Measurements from ENCODE around the gene GNAT3. TPM values are rescaled to one million over a fixed set of nuclear protein-coding genes. Genes with fewer than 3 reads are reported as not detected.

The GNAT3 gene
- polyA plus RNA-seq, 1 donor, result 0.57 TPM

DNA sequence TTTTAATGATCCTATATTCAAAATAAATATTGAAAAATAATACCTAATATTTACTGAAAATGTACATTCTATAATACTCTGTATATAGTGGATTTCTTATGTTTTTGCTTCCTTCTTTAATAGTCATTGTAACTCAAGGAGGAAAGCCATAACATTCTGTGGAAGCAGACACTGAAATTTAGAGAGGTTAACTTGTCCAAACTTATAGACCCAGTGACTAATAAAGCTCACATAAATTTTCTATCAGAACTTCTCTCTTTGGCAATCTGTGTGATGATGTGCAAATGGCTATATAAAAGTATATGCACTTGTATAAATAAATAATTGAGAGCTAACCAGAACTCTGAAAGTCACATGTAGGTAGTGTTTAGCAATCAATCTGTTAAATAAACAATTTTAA is 26.1 kb downstream of the GNAT3 start:
- no peaks in the 10 kb centered on the region for H3K27me3 ChIP-seq (ENCODE audit: control insufficient read depth, insufficient read depth, low read length)
- no peak for DNase-seq
- H3K27ac ChIP-seq (ENCODE audit: low read length), result no peak overlapping the region
- H3K4me3 ChIP-seq (ENCODE audit: low read length), result no peak overlapping the region
- H3K4me1 ChIP-seq (ENCODE audit: control insufficient read depth, insufficient read depth, low read length), result no peaks in the 10 kb centered on the region
- H3K9me3 ChIP-seq (ENCODE audit: control insufficient read depth, low read depth, low read length), result no peaks in the 10 kb centered on the region
- H3K36me3 ChIP-seq (ENCODE audit: control insufficient read depth, insufficient read depth, low read length), result no peaks in the 10 kb centered on the region

DNA sequence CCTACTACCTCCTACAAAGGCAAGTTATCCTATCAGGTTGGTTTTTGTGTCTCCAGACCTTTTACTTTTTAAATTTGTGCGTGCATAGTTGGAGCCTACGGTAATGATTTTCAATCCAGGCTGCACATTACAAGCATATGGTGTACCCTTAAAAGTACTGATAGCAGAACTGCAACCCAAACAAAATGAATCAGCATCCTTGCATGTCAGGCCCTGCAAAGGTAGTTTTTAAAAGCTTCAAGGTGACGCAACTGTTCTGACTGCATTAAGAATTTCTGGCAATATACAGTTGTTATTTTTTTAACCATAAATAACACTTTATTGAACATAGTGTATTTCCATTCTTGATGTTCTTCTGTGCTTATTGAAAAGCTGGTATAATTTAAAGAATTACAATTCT is 28.9 kb downstream of the GNAT3 start:
- Histone ChIP-seq H3K27ac (ENCODE audit: low read length) (no peak overlapping the region), H3K4me1 (ENCODE audit: control insufficient read depth, insufficient read depth, low read length) (no peaks in the 10 kb centered on the region), H3K36me3 (ENCODE audit: control insufficient read depth, insufficient read depth, low read length) (no peaks in the 10 kb centered on the region), H3K4me3 (ENCODE audit: low read length) (no peak overlapping the region), H3K9me3 (ENCODE audit: control insufficient read depth, low read depth, low read length) (no peaks in the 10 kb centered on the region), H3K27me3 (ENCODE audit: control insufficient read depth, insufficient read depth, low read length) (no peaks in the 10 kb centered on the region)
- DNase-seq, result no peak
- WGBS (ENCODE audit: insufficient coverage, low lambda C conversion rate), result 93% methylated on average over 2 of the region's 3 CpGs

DNA sequence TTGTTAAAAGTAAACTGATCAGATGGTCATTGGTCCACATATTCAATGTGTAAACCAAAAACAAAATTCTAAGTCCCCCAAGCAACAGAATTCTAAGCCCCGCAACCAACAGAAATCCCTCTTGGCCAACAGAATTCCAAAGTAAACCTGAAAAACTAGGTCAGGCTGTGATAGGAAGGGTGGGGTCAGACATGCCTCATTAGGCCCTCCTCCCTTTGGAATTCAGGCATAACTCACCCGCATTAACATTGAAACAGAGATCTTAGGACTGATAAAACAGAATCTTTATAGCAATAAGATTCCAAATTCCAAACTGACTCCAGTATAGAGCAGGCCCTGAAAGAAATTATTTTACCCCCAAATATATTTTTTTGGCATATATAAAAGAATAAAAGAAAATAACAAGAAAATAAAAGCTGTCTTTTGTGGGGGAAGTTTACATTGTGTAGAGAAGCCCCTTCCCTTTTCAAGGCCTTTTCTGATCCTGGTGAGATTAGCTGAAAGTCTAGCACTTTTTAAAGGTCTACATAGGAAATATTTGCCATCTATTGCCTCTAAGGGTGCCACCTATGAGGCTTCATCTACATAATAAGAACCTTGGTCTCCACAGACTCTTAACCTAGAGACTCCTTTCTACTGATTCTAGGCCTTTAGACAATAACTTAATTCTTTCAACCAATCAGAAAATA is 30.5 kb downstream of the GNAT3 start:
- Histone ChIP-seq H3K36me3 (ENCODE audit: control insufficient read depth, insufficient read depth, low read length) (no peaks in the 10 kb centered on the region), H3K4me3 (ENCODE audit: low read length) (no peak overlapping the region), H3K27ac (ENCODE audit: low read length) (peak overlapping the region; percentile 19), H3K4me1 (ENCODE audit: control insufficient read depth, insufficient read depth, low read length) (no peaks in the 10 kb centered on the region), H3K27me3 (ENCODE audit: control insufficient read depth, insufficient read depth, low read length) (no peaks in the 10 kb centered on the region), H3K9me3 (ENCODE audit: control insufficient read depth, low read depth, low read length) (no peaks in the 10 kb centered on the region)
- WGBS (ENCODE audit: insufficient coverage, low lambda C conversion rate), result no CpG with 5 or more reads among the region's 2 CpGs
- peak in 1 of 2 donors; percentile 31 for DNase-seq

DNA sequence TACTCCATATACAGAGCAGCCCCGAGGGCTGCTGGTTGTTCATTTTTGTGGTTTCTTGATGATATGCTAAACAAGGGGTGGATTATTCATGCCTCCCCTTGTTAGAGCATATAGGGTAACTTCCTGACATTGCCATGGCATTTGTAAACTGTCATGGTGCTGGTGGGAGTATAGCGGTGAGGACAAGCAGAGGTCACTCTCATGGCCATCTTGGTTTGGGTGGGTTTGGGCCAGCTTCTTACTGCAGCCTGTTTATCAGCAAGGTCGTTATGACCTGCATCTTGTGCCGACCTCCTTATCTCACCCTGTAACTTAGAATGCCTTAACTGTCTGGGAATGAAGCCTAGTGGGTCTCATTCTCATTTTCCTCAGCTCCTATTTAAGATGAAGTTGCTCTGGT is 31.3 kb downstream of the GNAT3 start:
- H3K9me3 ChIP-seq (ENCODE audit: control insufficient read depth, low read depth, low read length), result no peaks in the 10 kb centered on the region
- WGBS (ENCODE audit: insufficient coverage, low lambda C conversion rate), result 40% methylated on average over 1 of the region's 4 CpGs
- no peak overlapping the region for H3K27ac ChIP-seq (ENCODE audit: low read length)

DNA sequence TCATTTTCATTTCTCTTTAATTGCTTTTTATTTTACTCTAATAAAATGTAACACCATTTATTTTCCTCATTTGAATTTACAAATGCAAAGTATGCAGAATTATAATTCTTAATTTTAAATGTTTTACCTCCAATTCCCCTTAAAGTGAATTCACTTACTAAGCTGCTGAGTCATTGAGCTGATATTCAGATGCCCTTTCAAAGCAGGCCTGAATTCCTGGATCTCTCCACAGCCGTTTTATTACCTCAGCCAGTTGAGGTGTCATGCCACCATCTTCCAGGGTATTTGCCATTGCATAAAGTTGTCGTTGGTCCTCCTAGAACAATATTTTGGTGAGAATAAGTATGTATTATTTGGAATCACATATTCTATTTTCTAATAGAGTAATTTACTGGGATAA is 33.2 kb downstream of the GNAT3 start:
- no peaks in the 10 kb centered on the region for H3K4me1 ChIP-seq (ENCODE audit: control insufficient read depth, insufficient read depth, low read length)
- no peaks in the 10 kb centered on the region for H3K27me3 ChIP-seq (ENCODE audit: control insufficient read depth, insufficient read depth, low read length)
- no peak overlapping the region for H3K27ac ChIP-seq (ENCODE audit: low read length)
- no peak overlapping the region for H3K4me3 ChIP-seq (ENCODE audit: low read length)
- 100% methylated on average over 1 of the region's 2 CpGs for WGBS (ENCODE audit: insufficient coverage, low lambda C conversion rate)
- DNase-seq, result no peak
- H3K36me3 ChIP-seq (ENCODE audit: control insufficient read depth, insufficient read depth, low read length), result no peaks in the 10 kb centered on the region
- no peaks in the 10 kb centered on the region for H3K9me3 ChIP-seq (ENCODE audit: control insufficient read depth, low read depth, low read length)

More for the DNA sequence above, 31.3 kb downstream of the GNAT3 start:
- Histone ChIP-seq H3K36me3 (ENCODE audit: control insufficient read depth, insufficient read depth, low read length) (no peaks in the 10 kb centered on the region), H3K27me3 (ENCODE audit: control insufficient read depth, insufficient read depth, low read length) (no peaks in the 10 kb centered on the region), H3K4me3 (ENCODE audit: low read length) (no peak overlapping the region), H3K4me1 (ENCODE audit: control insufficient read depth, insufficient read depth, low read length) (no peaks in the 10 kb centered on the region)
- no peak for DNase-seq

DNA sequence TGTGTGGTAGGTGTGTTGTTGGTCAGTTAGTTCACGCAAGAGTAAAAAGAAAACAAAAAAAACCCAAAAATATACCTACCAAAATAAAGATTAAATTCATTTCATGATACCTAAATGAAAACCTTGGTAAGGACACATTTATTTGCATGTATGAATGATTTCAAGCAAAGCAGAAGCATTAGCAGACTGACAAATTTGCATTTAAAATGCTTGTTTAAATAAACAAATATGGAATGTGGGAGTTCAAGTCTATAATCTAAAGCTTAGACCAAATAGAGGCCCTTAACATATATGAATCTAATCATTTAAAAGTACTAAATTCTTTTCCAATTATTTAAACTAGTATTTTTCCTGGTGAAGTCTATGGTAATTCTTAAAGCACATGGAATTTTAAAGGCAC is 35.8 kb downstream of the GNAT3 start:
- Histone ChIP-seq H3K27ac (ENCODE audit: low read length) (no peak overlapping the region), H3K9me3 (ENCODE audit: control insufficient read depth, low read depth, low read length) (no peaks in the 10 kb centered on the region), H3K4me3 (ENCODE audit: low read length) (no peak overlapping the region), H3K27me3 (ENCODE audit: control insufficient read depth, insufficient read depth, low read length) (no peaks in the 10 kb centered on the region), H3K36me3 (ENCODE audit: control insufficient read depth, insufficient read depth, low read length) (no peaks in the 10 kb centered on the region), H3K4me1 (ENCODE audit: control insufficient read depth, insufficient read depth, low read length) (peaks cover 10% of the 10 kb centered on the region)
- WGBS (ENCODE audit: insufficient coverage, low lambda C conversion rate), result 71% methylated on average over 1 of the region's 1 CpG
- no peak for DNase-seq

DNA sequence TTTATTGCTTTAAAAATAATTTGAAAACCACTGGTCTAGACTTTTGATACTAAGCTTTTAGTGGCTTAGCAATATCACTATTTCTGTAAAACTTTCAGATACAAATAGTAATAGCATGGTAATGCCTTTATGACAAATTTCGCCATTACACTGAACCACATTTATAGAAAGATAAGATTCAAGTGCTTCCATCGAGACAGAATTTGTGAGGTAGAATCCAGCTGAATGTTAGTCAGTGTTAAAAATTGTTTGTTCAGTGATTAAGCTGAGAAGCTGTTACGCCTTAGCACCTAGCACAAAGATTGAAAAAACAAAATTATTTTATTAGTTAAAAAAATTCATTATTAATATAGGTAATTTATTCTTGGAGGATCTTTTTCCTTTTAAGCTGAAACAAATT is 36.5 kb downstream of the GNAT3 start:
- H3K4me3 ChIP-seq (ENCODE audit: low read length), result no peak overlapping the region
- H3K36me3 ChIP-seq (ENCODE audit: control insufficient read depth, insufficient read depth, low read length), result no peaks in the 10 kb centered on the region
- no peaks in the 10 kb centered on the region for H3K27me3 ChIP-seq (ENCODE audit: control insufficient read depth, insufficient read depth, low read length)
- no peak overlapping the region for H3K27ac ChIP-seq (ENCODE audit: low read length)
- H3K9me3 ChIP-seq (ENCODE audit: control insufficient read depth, low read depth, low read length), result no peaks in the 10 kb centered on the region
- peaks cover 10% of the 10 kb centered on the region for H3K4me1 ChIP-seq (ENCODE audit: control insufficient read depth, insufficient read depth, low read length)
- WGBS (ENCODE audit: insufficient coverage, low lambda C conversion rate), result 93% methylated on average over 3 of the region's 3 CpGs
- no peak for DNase-seq

DNA sequence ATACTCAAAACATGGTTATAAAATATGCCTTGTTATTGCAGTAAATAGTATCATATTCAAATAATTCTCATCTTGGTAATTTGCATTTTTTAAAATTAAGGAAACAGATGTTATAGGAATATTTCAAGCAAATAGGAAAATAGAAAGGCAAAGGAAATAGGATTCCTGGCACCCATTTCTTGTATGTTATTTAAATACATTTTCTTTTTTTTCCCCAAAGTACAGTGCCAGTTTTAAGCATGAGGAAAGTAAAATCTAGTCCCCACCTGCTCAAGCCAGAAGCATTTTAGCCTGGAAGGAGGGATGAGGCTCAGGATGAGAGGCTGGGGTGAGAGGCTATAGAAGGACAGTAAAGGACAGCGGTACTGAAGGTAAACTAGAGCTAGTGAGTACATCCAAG is 38.1 kb downstream of the GNAT3 start:
- Histone ChIP-seq H3K27ac (ENCODE audit: low read length) (no peak overlapping the region), H3K36me3 (ENCODE audit: control insufficient read depth, insufficient read depth, low read length) (no peaks in the 10 kb centered on the region), H3K4me1 (ENCODE audit: control insufficient read depth, insufficient read depth, low read length) (peaks cover 10% of the 10 kb centered on the region), H3K4me3 (ENCODE audit: low read length) (no peak overlapping the region), H3K9me3 (ENCODE audit: control insufficient read depth, low read depth, low read length) (no peaks in the 10 kb centered on the region), H3K27me3 (ENCODE audit: control insufficient read depth, insufficient read depth, low read length) (no peaks in the 10 kb centered on the region)
- WGBS (ENCODE audit: insufficient coverage, low lambda C conversion rate), result no CpG with 5 or more reads among the region's 1 CpG
- no peak for DNase-seq

DNA sequence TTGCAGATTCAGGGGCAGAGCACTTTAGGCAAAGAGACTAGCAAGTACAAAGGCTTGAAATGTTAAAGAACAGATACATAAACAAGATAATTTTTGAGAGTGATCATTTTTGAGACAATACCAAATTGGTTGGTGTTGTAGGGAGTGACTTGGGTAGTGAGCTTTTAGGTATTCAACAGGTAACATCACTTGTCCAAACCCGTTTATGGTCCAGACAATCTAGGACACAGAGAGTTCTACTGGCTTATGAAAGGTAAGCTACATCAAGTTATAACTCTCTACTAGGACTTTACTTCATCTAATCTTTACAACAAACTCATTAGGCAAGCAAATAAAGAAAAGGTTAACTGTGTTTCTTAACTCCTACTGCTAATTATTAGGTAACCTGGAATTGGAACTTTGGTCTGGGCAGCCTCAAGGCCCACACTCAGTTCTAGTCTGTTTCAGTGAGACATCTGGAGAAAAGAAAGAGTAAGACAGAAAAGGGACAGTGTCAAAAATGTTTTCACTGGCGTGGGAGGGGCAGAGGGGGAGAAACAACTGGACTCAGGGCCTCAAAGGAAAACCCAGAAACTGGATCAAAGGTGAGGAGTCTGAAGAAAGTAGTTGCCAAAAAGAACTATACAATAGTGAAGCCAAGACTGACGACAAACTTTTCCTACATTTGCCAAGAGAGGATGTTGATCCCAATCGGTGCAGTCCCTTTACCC is 39.2 kb downstream of the GNAT3 start:
- Histone ChIP-seq H3K4me1 (ENCODE audit: control insufficient read depth, insufficient read depth, low read length) (peaks cover 10% of the 10 kb centered on the region), H3K9me3 (ENCODE audit: control insufficient read depth, low read depth, low read length) (no peaks in the 10 kb centered on the region), H3K4me3 (ENCODE audit: low read length) (no peak overlapping the region), H3K27me3 (ENCODE audit: control insufficient read depth, insufficient read depth, low read length) (no peaks in the 10 kb centered on the region), H3K27ac (ENCODE audit: low read length) (peak overlapping the region; percentile 84), H3K36me3 (ENCODE audit: control insufficient read depth, insufficient read depth, low read length) (no peaks in the 10 kb centered on the region)
- WGBS (ENCODE audit: insufficient coverage, low lambda C conversion rate), result 17% methylated on average over 2 of the region's 4 CpGs
- DNase-seq, result peak; percentile 58 to 86

DNA sequence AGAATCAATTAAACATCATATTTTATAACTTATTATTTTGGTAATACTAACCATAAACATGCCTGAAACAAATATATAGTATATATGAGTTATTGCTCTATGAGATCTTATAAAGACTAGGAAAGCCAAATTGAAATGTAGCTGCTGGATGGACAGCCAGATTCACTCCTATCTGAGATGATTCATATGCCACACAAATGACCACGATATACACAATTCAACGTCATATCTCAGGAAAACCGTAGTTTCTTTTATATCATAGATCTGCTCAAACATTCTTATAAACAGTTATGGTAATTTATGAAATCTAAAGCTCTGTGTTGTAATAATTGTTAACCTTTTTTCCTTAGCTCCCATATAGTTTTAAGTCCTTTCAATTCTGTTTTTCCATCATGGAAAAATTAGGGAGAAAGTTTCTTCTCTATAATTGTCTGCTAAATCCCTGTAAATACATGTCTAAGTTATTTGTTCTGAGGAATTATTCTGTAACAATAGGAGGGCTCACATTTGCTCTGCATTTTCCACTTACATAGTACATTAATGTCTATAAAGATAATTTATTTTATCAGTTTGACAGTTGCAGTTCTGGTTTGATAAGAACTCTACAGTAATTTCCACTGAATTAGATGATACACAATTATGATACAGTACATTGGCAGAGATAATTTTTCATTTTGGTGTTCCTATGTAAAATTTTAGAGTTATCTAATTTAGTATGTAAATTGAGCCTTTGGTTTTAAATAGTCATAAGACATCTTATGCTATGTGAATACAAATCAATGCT is 42.7 kb downstream of the GNAT3 start:
- Histone ChIP-seq H3K9me3 (ENCODE audit: control insufficient read depth, low read depth, low read length) (no peaks in the 10 kb centered on the region), H3K36me3 (ENCODE audit: control insufficient read depth, insufficient read depth, low read length) (no peaks in the 10 kb centered on the region), H3K27me3 (ENCODE audit: control insufficient read depth, insufficient read depth, low read length) (no peaks in the 10 kb centered on the region), H3K4me1 (ENCODE audit: control insufficient read depth, insufficient read depth, low read length) (peaks cover 15% of the 10 kb centered on the region), H3K27ac (ENCODE audit: low read length) (no peak overlapping the region), H3K4me3 (ENCODE audit: low read length) (no peak overlapping the region)
- WGBS (ENCODE audit: insufficient coverage, low lambda C conversion rate), result no CpG with 5 or more reads among the region's 3 CpGs
- DNase-seq, result no peak

Measured in large intestine (tissue), 3 donors.